HEK293 (cell line): ENCODE measurements around the gene MACROH2A2.

Experiments used
- CTCF ChIA-PET: fragments of 350-600 bp; formaldehyde crosslinking; extraction: SDS; loops from one replicate; lab custom pipeline; 2021; ENCODE audit warnings: antibody characterized with exemption; lab: Yijun Ruan, JAX
- POLR2A ChIA-PET: fragments of 300-600 bp; formaldehyde crosslinking; extraction: SDS; loops from one replicate; lab custom pipeline; 2020; ENCODE audit warnings: antibody characterized with exemption, inconsistent platforms; lab: Yijun Ruan, JAX
- H3K27ac ChIP-seq: fragments of 200-500 bp; sonication (Bioruptor generic); 2 replicates; pipeline ENCODE4 v1.5.1; 2014; ENCODE audit warnings: low read depth, low read length, control low read depth, inconsistent platforms; ENCODE audit errors: extremely low read depth
- H3K36me3 ChIP-seq, 2 experiments: fragments of 200-500 bp in 1 of 2; sonication (Bioruptor generic) in 1 of 2; 1 replicate in 1 of 2; 2 replicates in 1 of 2; pipeline ENCODE4 v1.5.1; 2014 to 2017; ENCODE audit warnings: inconsistent platforms in 2 of 2, low read length in 2 of 2; ENCODE audit not compliant: control insufficient read depth in 2 of 2, insufficient read depth in 1 of 2
- H3K4me1 ChIP-seq: fragments of 200-500 bp; sonication (Bioruptor generic); 2 replicates; pipeline ENCODE4 v1.5.1; 2014; ENCODE audit warnings: mild to moderate bottlenecking, low read length, inconsistent platforms; ENCODE audit not compliant: control insufficient read depth, insufficient read depth
- H3K4me3 ChIP-seq: 2 replicates; pipeline ENCODE4 v1.5.1; 2011; ENCODE audit warnings: low read depth, mild to moderate bottlenecking, control low read depth, low read length, moderate library complexity
- H3K9me3 ChIP-seq: fragments of 200-500 bp; sonication (Bioruptor generic); 2 replicates; pipeline ENCODE4 v1.5.1; 2014; ENCODE audit warnings: low read depth, low read length, inconsistent platforms; ENCODE audit not compliant: control insufficient read depth, insufficient read depth
- EGR2 ChIP-seq: fragments of 450-650 bp; formaldehyde crosslinking; IDR thresholded peaks from 2 replicates; pipeline ENCODE4 v1.5.1; 2016; ENCODE audit warnings: low read depth, missing biosample characterization, missing genetic modification characterization
- GLI2 ChIP-seq: fragments of 450-650 bp; formaldehyde crosslinking; IDR thresholded peaks from 2 replicates; pipeline ENCODE4; 2017; ENCODE audit warnings: missing biosample characterization, missing genetic modification characterization, low read depth, borderline replicate concordance
- GLIS1 ChIP-seq: fragments of 450-650 bp; formaldehyde crosslinking; IDR thresholded peaks from 2 replicates; pipeline ENCODE4 v1.5.1; 2016; ENCODE audit warnings: missing biosample characterization, missing genetic modification characterization
- KLF10 ChIP-seq: fragments of 450-650 bp; IDR thresholded peaks from 2 replicates; pipeline ENCODE4 v1.5.1; 2018; ENCODE audit warnings: missing biosample characterization, mild to moderate bottlenecking, missing genetic modification characterization
- MYNN ChIP-seq: fragments of 450-650 bp; formaldehyde crosslinking; IDR thresholded peaks from 2 replicates; pipeline ENCODE4 v1.5.1; 2016; ENCODE audit warnings: missing biosample characterization, missing genetic modification characterization, borderline replicate concordance
- SP7 ChIP-seq: fragments of 450-650 bp; formaldehyde crosslinking; IDR thresholded peaks from 2 replicates; pipeline ENCODE4 v1.5.1; 2016; ENCODE audit warnings: missing biosample characterization, missing genetic modification characterization
- TSHZ1 ChIP-seq: fragments of 450-650 bp; formaldehyde crosslinking; IDR thresholded peaks from 2 replicates; pipeline ENCODE4 v1.5.1; 2016; ENCODE audit warnings: missing biosample characterization, missing genetic modification characterization, borderline replicate concordance
- ZFHX2 ChIP-seq: fragments of 450-650 bp; formaldehyde crosslinking; conservative IDR thresholded peaks from 2 replicates; pipeline ENCODE4 v1.5.1; 2016; ENCODE audit warnings: missing biosample characterization, missing genetic modification characterization
- ZNF335 ChIP-seq: fragments of 450-650 bp; formaldehyde crosslinking; conservative IDR thresholded peaks from 2 replicates; pipeline ENCODE4 v1.5.1; 2016; ENCODE audit warnings: missing biosample characterization, missing genetic modification characterization
- ZNF362 ChIP-seq: fragments of 450-650 bp; formaldehyde crosslinking; IDR thresholded peaks from 2 replicates; pipeline ENCODE4 v1.5.1; 2016; ENCODE audit warnings: missing biosample characterization, missing genetic modification characterization
- ZNF366 ChIP-seq: fragments of 450-650 bp; formaldehyde crosslinking; conservative IDR thresholded peaks from 2 replicates; pipeline ENCODE4 v1.5.1; 2016; ENCODE audit warnings: missing biosample characterization, missing genetic modification characterization
- ZNF391 ChIP-seq: fragments of 450-650 bp; formaldehyde crosslinking; IDR thresholded peaks from 2 replicates; pipeline ENCODE4 v1.5.1; 2016; ENCODE audit warnings: low read depth, missing biosample characterization, missing genetic modification characterization, borderline replicate concordance
- ZNF561 ChIP-seq: fragments of 450-650 bp; IDR thresholded peaks from 2 replicates; pipeline ENCODE4 v1.5.1; 2018; ENCODE audit warnings: missing biosample characterization, missing genetic modification characterization, borderline replicate concordance
- ZNF610 ChIP-seq: fragments of 450-650 bp; formaldehyde crosslinking; IDR thresholded peaks from 2 replicates; pipeline ENCODE4 v1.5.1; 2016; ENCODE audit warnings: missing biosample characterization, missing genetic modification characterization, borderline replicate concordance
- ZNF664 ChIP-seq: fragments of 450-650 bp; formaldehyde crosslinking; IDR thresholded peaks from 2 replicates; pipeline ENCODE4 v1.5.1; 2016; ENCODE audit warnings: missing biosample characterization, missing genetic modification characterization
- ZNF76 ChIP-seq: fragments of 450-650 bp; formaldehyde crosslinking; IDR thresholded peaks from 2 replicates; pipeline ENCODE4; 2016; ENCODE audit warnings: low read depth, missing biosample characterization, missing genetic modification characterization, borderline replicate concordance
- ZSCAN16 ChIP-seq: fragments of 450-650 bp; formaldehyde crosslinking; IDR thresholded peaks from 2 replicates; pipeline ENCODE4 v1.5.1; 2016; ENCODE audit warnings: missing biosample characterization, missing genetic modification characterization
- ZXDB ChIP-seq: fragments of 450-650 bp; formaldehyde crosslinking; IDR thresholded peaks from 2 replicates; pipeline ENCODE4 v1.5.1; 2016; ENCODE audit warnings: missing biosample characterization, missing genetic modification characterization
- TF ChIP-seq, protein P1 (sequence below): fragments of 450-650 bp; formaldehyde crosslinking; optimal IDR thresholded peaks from 2 replicates; pipeline ENCODE3; 2016; ENCODE audit warnings: missing biosample characterization, mild to moderate bottlenecking, missing genetic modification characterization
- TF ChIP-seq, protein P2 (sequence below): fragments of 450-650 bp; formaldehyde crosslinking; IDR thresholded peaks from 2 replicates; pipeline ENCODE4 v1.5.0; 2017; ENCODE audit warnings: missing biosample characterization, missing genetic modification characterization, borderline replicate concordance
- TF ChIP-seq, protein P3 (sequence below): fragments of 450-650 bp; formaldehyde crosslinking; IDR thresholded peaks from 2 replicates; pipeline ENCODE4 v1.5.1; 2017; ENCODE audit warnings: missing biosample characterization, missing genetic modification characterization
- TF ChIP-seq, protein P4 (sequence below): fragments of 450-650 bp; formaldehyde crosslinking; IDR thresholded peaks from 2 replicates; pipeline ENCODE4 v1.5.1; 2016; ENCODE audit warnings: missing biosample characterization, missing genetic modification characterization

MACROH2A2 gene

GRCh38 chr10:70053218-70053840 is 683 bp downstream of the MACROH2A2 start:
- peak overlapping the region; percentile 56 for H3K4me3 ChIP-seq
- H3K9me3 ChIP-seq = no peaks in the 10 kb centered on the region
- POLR2A ChIA-PET = interaction anchor here (1.5 kb wide), 1 partner anchor 117 kb away, joined by 5 read pairs; the partner anchor contains the start of gene SAR1A
- CTCF ChIA-PET = interaction anchor here (0.5 to 1.6 kb wide), 2 partner anchors 8 to 54 kb away, joined by 4 read pairs; no protein-coding TSS in a partner anchor
- H3K36me3 ChIP-seq = no peaks in the 10 kb centered on the region
- TF ChIP-seq, protein P1, sequence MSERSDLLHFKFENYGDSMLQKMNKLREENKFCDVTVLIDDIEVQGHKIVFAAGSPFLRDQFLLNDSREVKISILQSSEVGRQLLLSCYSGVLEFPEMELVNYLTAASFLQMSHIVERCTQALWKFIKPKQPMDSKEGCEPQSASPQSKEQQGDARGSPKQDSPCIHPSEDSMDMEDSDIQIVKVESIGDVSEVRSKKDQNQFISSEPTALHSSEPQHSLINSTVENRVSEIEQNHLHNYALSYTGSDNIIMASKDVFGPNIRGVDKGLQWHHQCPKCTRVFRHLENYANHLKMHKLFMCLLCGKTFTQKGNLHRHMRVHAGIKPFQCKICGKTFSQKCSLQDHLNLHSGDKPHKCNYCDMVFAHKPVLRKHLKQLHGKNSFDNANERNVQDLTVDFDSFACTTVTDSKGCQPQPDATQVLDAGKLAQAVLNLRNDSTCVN (tag by site-specific recombination) = peak; percentile 62
- TF ChIP-seq, protein P2, sequence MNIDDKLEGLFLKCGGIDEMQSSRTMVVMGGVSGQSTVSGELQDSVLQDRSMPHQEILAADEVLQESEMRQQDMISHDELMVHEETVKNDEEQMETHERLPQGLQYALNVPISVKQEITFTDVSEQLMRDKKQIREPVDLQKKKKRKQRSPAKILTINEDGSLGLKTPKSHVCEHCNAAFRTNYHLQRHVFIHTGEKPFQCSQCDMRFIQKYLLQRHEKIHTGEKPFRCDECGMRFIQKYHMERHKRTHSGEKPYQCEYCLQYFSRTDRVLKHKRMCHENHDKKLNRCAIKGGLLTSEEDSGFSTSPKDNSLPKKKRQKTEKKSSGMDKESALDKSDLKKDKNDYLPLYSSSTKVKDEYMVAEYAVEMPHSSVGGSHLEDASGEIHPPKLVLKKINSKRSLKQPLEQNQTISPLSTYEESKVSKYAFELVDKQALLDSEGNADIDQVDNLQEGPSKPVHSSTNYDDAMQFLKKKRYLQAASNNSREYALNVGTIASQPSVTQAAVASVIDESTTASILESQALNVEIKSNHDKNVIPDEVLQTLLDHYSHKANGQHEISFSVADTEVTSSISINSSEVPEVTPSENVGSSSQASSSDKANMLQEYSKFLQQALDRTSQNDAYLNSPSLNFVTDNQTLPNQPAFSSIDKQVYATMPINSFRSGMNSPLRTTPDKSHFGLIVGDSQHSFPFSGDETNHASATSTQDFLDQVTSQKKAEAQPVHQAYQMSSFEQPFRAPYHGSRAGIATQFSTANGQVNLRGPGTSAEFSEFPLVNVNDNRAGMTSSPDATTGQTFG = no peak
- TF ChIP-seq SP7 (tag by site-specific recombination) (no peak), ZNF664 (no peak), ZNF335 (peak; percentile 78; the same call in 1 of the 2 replicates), ZNF391 (tag by site-specific recombination) (no peak), ZNF610 (tag by site-specific recombination) (no peak), ZNF76 (tag by site-specific recombination) (no peak)
- peaks cover 15% of the 10 kb centered on the region for H3K4me1 ChIP-seq
- peak overlapping the region; percentile 89 for H3K27ac ChIP-seq

DNA sequence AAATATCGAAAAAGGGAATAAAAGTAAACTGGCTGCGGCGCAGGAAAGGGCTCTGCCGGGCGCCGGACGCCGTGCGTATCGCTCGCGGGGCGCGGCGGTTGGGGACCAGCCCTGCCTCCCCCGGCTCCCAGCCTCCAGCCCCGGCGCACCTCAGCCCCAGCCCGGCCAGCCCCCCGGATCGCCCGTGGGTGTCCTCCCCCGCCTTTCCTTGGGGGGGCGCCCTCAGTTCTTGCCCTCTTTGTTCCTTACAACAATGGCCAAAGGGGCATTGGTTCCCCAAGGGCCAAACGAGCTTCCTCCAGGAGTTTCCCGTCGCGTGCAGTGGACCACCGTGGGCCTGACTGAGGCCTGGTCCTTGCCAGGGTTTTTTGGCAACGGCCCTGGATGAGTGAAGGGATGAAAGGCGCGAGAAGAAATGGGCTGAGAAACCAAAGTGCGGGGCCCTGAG is 1.2 kb downstream of the MACROH2A2 start:
- peak overlapping the region; percentile 89; the same call in 1 of the 2 replicates for H3K27ac ChIP-seq
- ChIA-PET POLR2A (interaction anchor here (1.1 kb wide), 1 partner anchor 117 kb away, joined by 14 read pairs; the partner anchor contains the start of gene SAR1A), CTCF (interaction anchor here (0.9 to 1.0 kb wide), 3 partner anchors 13 to 96 kb away, joined by 3 to 4 read pairs (median 3); no protein-coding TSS in a partner anchor)
- no peak for TF ChIP-seq ZNF362 (tag by site-specific recombination)
- peak; percentile 21; the same call in 1 of the 2 replicates for TF ChIP-seq ZNF561 (tag by site-specific recombination)
- TF ChIP-seq TSHZ1 (tag by site-specific recombination) = no peak
- TF ChIP-seq KLF10 (tag by site-specific recombination) = peak; percentile 18; the same call in 1 of the 2 replicates
- no peak for TF ChIP-seq ZSCAN16
- peak; percentile 57; the same call in 1 of the 2 replicates for TF ChIP-seq EGR2 (tag by site-specific recombination)
- TF ChIP-seq, protein P3, sequence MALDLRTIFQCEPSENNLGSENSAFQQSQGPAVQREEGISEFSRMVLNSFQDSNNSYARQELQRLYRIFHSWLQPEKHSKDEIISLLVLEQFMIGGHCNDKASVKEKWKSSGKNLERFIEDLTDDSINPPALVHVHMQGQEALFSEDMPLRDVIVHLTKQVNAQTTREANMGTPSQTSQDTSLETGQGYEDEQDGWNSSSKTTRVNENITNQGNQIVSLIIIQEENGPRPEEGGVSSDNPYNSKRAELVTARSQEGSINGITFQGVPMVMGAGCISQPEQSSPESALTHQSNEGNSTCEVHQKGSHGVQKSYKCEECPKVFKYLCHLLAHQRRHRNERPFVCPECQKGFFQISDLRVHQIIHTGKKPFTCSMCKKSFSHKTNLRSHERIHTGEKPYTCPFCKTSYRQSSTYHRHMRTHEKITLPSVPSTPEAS (tag by site-specific recombination) = no peak
- TF ChIP-seq ZNF366 (tag by site-specific recombination) = 0 out of 2 replicates have a peak, but pooled peaks have one; percentile 9
- TF ChIP-seq ZFHX2 = peak; percentile 74
- peak; percentile 56; the same call in 1 of the 2 replicates for TF ChIP-seq ZXDB (tag by site-specific recombination)
- peak; percentile 74 for TF ChIP-seq GLIS1 (tag by site-specific recombination)
- TF ChIP-seq MYNN (tag by site-specific recombination) = no peak
- no peak for TF ChIP-seq GLI2 (tag by site-specific recombination)
- peak; percentile 49 for TF ChIP-seq SP7 (tag by site-specific recombination)
- TF ChIP-seq, protein P4, sequence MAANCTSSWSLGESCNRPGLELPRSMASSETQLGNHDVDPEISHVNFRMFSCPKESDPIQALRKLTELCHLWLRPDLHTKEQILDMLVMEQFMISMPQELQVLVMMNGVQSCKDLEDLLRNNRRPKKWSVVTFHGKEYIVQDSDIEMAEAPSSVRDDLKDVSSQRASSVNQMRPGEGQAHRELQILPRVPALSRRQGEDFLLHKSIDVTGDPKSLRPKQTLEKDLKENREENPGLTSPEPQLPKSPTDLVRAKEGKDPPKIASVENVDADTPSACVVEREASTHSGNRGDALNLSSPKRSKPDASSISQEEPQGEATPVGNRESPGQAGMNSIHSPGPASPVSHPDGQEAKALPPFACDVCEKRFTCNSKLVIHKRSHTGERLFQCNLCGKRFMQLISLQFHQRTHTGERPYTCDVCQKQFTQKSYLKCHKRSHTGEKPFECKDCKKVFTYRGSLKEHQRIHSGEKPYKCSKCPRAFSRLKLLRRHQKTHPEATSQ (tag by site-specific recombination) = no peak

More for the DNA sequence above, 1.2 kb downstream of the MACROH2A2 start:
- Histone ChIP-seq H3K36me3 (no peaks in the 10 kb centered on the region), H3K4me1 (peaks cover 15% of the 10 kb centered on the region), H3K9me3 (no peaks in the 10 kb centered on the region), H3K4me3 (peak overlapping the region; percentile 56)
